Breast epithelium (tissue), 4 donors: ENCODE results near the gene EVC. TPM values are rescaled to one million over a fixed set of nuclear protein-coding genes. Genes with fewer than 3 reads are reported as not detected.
A peak's percentile ranks its signal among the peaks of the same experiment; 100 is the strongest.

ENCODE experiments used
- DNase-seq, 2 donors: peaks; one replicate each; pipeline ENCODE4 v3.0.0-alpha.2; 2019; ENCODE audit warnings: low spot score in 2 of 2
- H3K27ac ChIP-seq, 2 donors: fragments of 200-600 bp; sonication (generic) in 1 of 2; one replicate each; pipeline ENCODE4 v1.5.1; 2016 to 2019; ENCODE audit warnings: mild to moderate bottlenecking in 1 of 2
- H3K27me3 ChIP-seq, 2 donors: fragments of 200-600 bp; sonication (generic) in 1 of 2; one replicate each; pipeline versions ENCODE4 v1.5.1 to v1.6.0; 2017 to 2019; ENCODE audit warnings: control low read depth in 1 of 2, mild to moderate bottlenecking in 1 of 2
- H3K36me3 ChIP-seq: fragments of 200-600 bp; one replicate; pipeline ENCODE4 v1.5.1; 2019
- H3K4me1 ChIP-seq, 2 donors: fragments of 200-600 bp; sonication (generic); one replicate each; pipeline ENCODE4 v1.5.1; 2016 to 2019; ENCODE audit warnings: control low read depth in 1 of 2
- H3K4me3 ChIP-seq, 3 donors: fragments of 200-600 bp; sonication (generic); 1 replicate in 2 of 3; 2 replicates in 1 of 3; pipeline ENCODE4 v1.5.1; 2016 to 2019; ENCODE audit warnings: mild to moderate bottlenecking in 3 of 3, moderate library complexity in 2 of 3
- H3K9me3 ChIP-seq, 2 donors: fragments of 200-600 bp; sonication (generic) in 1 of 2; one replicate each; pipeline ENCODE4 v1.5.1; 2016 to 2019; ENCODE audit warnings: control low read depth in 1 of 2
- POLR2A ChIP-seq: fragments of 450-650 bp; IDR thresholded peaks from one replicate; pipeline ENCODE4 v1.6.1; 2016; ENCODE audit warnings: antibody characterized with exemption, mild to moderate bottlenecking, moderate library complexity
- POLR2AphosphoS5 ChIP-seq, 3 donors: sonication (generic); formaldehyde crosslinking; IDR thresholded peaks; one replicate each; pipeline ENCODE4 v1.6.1; 2017; ENCODE audit warnings: antibody characterized with exemption in 3 of 3
- intact Hi-C: fragments of 100-400 bp; cut with DNase I; formaldehyde crosslinking; loops from one replicate; pipeline ENCODE4 v1.15.1; 2023; ENCODE audit warnings: low total_unique reads
- total RNA-seq, 3 donors: library from RNA; depleted of rRNA; stranded (reverse); fragments of >200 nt; gene quantifications; one replicate each; pipeline ENCODE4 v1.1.0, GENCODE V29; 2016
- TF ChIP-seq, protein P1 (sequence below), 3 donors: fragments of 450-650 bp; IDR thresholded peaks; one replicate each; pipeline ENCODE4 v1.5.1; 2016 to 2017; ENCODE audit warnings: antibody characterized with exemption in 3 of 3, mild to moderate bottlenecking in 3 of 3, moderate library complexity in 3 of 3

The EVC gene
- total RNA-seq, 3 donors from 2014 or later, result 20.0 to 27.5 (median 25.9) TPM

DNA sequence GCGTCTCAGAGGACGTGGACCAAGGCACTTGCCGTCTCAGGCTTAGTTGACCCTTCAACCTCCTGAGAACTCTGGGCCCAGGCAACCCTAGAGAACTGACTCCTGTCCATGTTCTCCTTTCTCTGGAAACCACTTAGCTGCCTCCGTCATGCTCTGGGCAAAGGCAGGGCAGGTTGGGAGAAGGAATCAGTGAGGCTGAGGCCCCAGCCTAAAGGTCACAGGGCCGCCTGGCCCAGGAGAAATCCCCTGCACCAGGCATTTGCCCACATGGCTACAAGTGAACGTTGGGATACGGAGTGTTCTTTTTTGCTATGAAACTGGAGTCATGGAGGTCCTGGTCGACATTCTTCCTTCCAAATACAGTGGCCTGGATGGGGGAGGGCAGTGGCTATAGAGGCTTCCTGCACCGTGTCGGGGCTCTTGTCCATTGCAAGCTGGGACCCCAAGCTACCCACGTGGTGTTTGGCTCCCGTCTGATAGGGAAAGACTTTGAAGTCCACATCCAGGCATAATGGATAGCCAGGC lies 105.9 kb downstream of the EVC start:
- no peak overlapping the region for H3K27ac ChIP-seq
- no peak overlapping the region for H3K4me3 ChIP-seq
- TF ChIP-seq POLR2AphosphoS5 (IDR thresholded peaks at IDR 0.05), result no peak
- no peak for TF ChIP-seq POLR2A
- TF ChIP-seq, protein P1, sequence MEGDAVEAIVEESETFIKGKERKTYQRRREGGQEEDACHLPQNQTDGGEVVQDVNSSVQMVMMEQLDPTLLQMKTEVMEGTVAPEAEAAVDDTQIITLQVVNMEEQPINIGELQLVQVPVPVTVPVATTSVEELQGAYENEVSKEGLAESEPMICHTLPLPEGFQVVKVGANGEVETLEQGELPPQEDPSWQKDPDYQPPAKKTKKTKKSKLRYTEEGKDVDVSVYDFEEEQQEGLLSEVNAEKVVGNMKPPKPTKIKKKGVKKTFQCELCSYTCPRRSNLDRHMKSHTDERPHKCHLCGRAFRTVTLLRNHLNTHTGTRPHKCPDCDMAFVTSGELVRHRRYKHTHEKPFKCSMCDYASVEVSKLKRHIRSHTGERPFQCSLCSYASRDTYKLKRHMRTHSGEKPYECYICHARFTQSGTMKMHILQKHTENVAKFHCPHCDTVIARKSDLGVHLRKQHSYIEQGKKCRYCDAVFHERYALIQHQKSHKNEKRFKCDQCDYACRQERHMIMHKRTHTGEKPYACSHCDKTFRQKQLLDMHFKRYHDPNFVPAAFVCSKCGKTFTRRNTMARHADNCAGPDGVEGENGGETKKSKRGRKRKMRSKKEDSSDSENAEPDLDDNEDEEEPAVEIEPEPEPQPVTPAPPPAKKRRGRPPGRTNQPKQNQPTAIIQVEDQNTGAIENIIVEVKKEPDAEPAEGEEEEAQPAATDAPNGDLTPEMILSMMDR (IDR thresholded peaks at IDR 0.05), result no peak
- intact Hi-C loops, result no loop called here
- H3K27me3 ChIP-seq, result no peaks in the 10 kb centered on the region
- peak in 1 of 2 donors; percentile 25 for DNase-seq
- no peaks in the 10 kb centered on the region for H3K4me1 ChIP-seq
- H3K9me3 ChIP-seq, result no peaks in the 10 kb centered on the region
- no peaks in the 10 kb centered on the region for H3K36me3 ChIP-seq

DNA sequence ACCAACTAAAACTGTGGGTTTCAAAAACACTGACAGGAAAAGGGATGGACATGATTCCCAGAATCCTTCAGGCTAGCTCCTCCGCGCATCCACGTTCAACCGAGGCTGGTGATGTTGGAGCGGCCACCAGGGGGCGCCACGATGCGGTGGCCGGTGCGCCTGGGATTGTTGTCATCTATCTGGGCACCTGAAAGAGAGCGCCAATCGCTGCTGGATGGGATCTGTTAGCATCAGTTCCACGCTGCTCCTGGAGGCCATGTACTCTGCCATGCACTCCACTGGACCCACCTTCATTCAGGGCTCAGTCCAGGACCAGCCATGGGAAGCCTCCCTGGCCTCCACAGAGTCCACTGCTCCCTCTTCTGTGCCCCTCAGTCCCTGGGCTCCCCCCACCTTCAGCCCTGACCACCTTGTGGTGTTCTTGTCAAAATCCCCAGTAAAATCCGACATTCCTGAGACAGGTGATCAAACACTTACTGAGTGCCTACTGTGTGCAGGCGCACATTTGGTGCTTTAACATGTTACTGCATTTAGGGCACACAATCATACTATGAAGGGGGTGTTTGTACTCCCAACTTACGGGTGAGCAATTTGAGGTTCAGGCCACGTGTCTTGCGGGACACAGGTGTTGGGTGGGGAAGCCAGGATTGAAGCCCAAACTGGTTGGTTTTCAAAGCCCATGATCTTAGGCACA lies 110.8 kb downstream of the EVC start:
- Histone ChIP-seq H3K36me3 (no peaks in the 10 kb centered on the region), H3K4me1 (no peaks in the 10 kb centered on the region), H3K27ac (no peak overlapping the region), H3K9me3 (no peaks in the 10 kb centered on the region), H3K27me3 (no peaks in the 10 kb centered on the region), H3K4me3 (no peak overlapping the region)
- DNase-seq, result no peak
- TF ChIP-seq POLR2AphosphoS5 (IDR thresholded peaks at IDR 0.05), result no peak
- intact Hi-C loops, result no loop called here

DNA sequence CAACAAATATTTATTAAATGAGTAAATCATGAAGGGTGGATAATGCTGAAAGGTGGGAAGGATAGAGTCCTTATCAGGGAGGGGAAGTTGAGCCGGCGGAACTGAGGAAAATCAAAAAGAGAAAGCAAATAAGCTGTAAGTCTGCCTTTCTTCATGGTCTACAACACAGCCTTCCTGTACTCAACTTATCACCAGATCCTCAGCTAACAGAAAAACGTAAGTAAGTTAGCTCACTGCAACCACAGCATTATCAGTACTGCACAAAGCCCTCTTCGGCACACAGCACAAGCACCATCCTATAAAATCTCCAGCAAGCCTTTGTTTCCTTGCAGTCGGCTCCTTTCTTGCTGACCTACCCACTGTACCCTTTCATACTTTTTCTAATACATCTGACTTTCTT lies 111.6 kb downstream of the EVC start:
- Histone ChIP-seq H3K9me3 (no peaks in the 10 kb centered on the region), H3K27ac (no peak overlapping the region), H3K4me1 (no peaks in the 10 kb centered on the region), H3K36me3 (no peaks in the 10 kb centered on the region), H3K4me3 (no peak overlapping the region), H3K27me3 (no peaks in the 10 kb centered on the region)
- intact Hi-C loops, result no loop called here
- TF ChIP-seq, protein P1 (IDR thresholded peaks at IDR 0.05), result no peak
- TF ChIP-seq POLR2A, result no peak
- DNase-seq, result no peak

GRCh38 chr4:5823542-5824211 lies 112.7 kb downstream of the EVC start:
- Histone ChIP-seq H3K27me3 (no peaks in the 10 kb centered on the region), H3K27ac (no peak overlapping the region), H3K4me3 (no peak overlapping the region), H3K36me3 (no peaks in the 10 kb centered on the region), H3K9me3 (no peaks in the 10 kb centered on the region), H3K4me1 (no peaks in the 10 kb centered on the region)
- intact Hi-C loops, result no loop called here
- TF ChIP-seq, protein P1 (IDR thresholded peaks at IDR 0.05), result no peak
- TF ChIP-seq POLR2AphosphoS5 (IDR thresholded peaks at IDR 0.05) (no peak), POLR2A (no peak)
- no peak for DNase-seq

DNA sequence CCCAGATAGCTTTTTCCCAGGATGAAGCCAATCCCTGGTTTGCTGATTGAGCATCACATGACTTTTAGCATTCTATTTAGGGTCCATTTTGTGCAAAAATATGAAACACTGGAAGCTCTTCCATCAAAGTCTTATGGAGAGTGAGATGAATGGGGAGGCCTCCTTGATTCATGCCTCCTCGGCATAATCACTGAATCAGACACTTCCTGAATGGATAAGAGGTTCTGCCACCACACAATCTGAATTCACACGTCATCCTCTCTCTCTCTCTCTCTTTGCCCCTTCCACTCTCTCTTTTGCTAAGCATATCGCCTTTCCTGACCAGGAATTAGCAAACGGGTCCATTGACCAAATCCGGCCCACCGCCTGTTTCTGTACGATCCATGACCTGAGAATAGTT lies 113.2 kb downstream of the EVC start:
- H3K9me3 ChIP-seq, result no peaks in the 10 kb centered on the region
- intact Hi-C loops, result no loop called here
- H3K4me1 ChIP-seq, result no peaks in the 10 kb centered on the region
- H3K27me3 ChIP-seq, result no peaks in the 10 kb centered on the region
- TF ChIP-seq POLR2A (no peak), POLR2AphosphoS5 (IDR thresholded peaks at IDR 0.05) (no peak)
- TF ChIP-seq, protein P1 (IDR thresholded peaks at IDR 0.05), result no peak
- no peaks in the 10 kb centered on the region for H3K36me3 ChIP-seq
- H3K4me3 ChIP-seq, result no peak overlapping the region
- H3K27ac ChIP-seq, result no peak overlapping the region
- no peak for DNase-seq
